HEK293T (cell line): ENCODE results near the gene MYH4.

Source experiments
- BHLHE40 ChIP-seq: fragments of 450-650 bp; IDR thresholded peaks from 2 replicates; pipeline ENCODE4 v1.6.1; 2016; ENCODE audit warnings: mild to moderate bottlenecking, moderate library complexity, borderline replicate concordance
- CTBP1 ChIP-seq: fragments of 450-650 bp; IDR thresholded peaks from 2 replicates; pipeline ENCODE4 v1.6.1; 2016; ENCODE audit warnings: borderline replicate concordance
- ELF4 ChIP-seq: fragments of 450-650 bp; IDR thresholded peaks from 2 replicates; pipeline ENCODE4 v1.6.1; 2017; ENCODE audit warnings: antibody characterized with exemption
- HDGF ChIP-seq: fragments of 450-650 bp; IDR thresholded peaks from 2 replicates; pipeline ENCODE4 v1.6.1; 2017; ENCODE audit warnings: antibody characterized with exemption, borderline replicate concordance
- NFRKB ChIP-seq: fragments of 450-650 bp; IDR thresholded peaks from 2 replicates; pipeline ENCODE4 v1.6.1; 2016; ENCODE audit warnings: mild to moderate bottlenecking, moderate library complexity
- SUZ12 ChIP-seq: fragments of 450-650 bp; IDR thresholded peaks from 2 replicates; pipeline ENCODE4 v1.6.1; 2016; ENCODE audit warnings: mild to moderate bottlenecking
- TARDBP ChIP-seq: fragments of 450-650 bp; IDR thresholded peaks from 2 replicates; pipeline ENCODE4 v1.6.1; 2016

DNA sequence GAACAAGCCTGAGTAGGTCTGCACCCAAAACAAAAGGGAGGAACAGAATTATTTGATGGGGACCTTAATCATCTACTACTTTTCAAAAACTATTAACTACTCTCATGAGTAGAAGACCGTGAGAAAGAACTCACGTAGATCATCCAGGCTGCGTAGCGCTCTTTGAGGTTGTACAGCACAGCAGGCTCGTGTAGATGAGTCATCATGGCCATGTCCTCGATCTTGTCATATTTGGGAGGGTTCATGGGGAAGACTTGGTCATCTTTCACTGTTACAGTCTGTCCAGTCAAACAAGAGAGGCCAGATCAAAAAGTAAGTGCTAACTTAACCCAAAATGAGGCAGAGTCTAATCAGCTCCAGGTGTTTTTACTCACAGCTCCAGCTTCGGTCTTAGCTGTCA lies 46.7 kb upstream of the MYH4 start:
- TF ChIP-seq CTBP1 (no peak), BHLHE40 (no peak), TARDBP (no peak), NFRKB (no peak), ELF4 (no peak), SUZ12 (no peak), HDGF (no peak)
